HG03025 (cell line): ENCODE measurements around the gene NHLRC1.
"Not testable (repeated sequence)": the region's sequence is repeated elsewhere in the genome, so short reads cannot be mapped to it uniquely, and the experiment has no call there.

Experiments used
- ATAC-seq: cut with Tn5 transposase; IDR thresholded peaks from one replicate; pipeline ENCODE4 v1.9.1; 2021; ENCODE audit warnings: mild to moderate bottlenecking, moderate library complexity; ENCODE audit not compliant: unreplicated experiment, low FRiP score

Gene NHLRC1

GRCh38 chr6:18122128-18123093, at the start of gene NHLRC1:
NHLRC1 (minus strand) TSS chr6:18122677; CDS start chr6:18122606, 71 bp downstream.
- peak; percentile 94 for ATAC-seq

- ATAC-seq = no peak
Measured at GRCh38 chr6:18171871-18172270, 49.4 kb upstream of the NHLRC1 start.

GRCh38 chr6:18168264-18168663, 45.8 kb upstream of the NHLRC1 start:
- no peak for ATAC-seq

GRCh38 chr6:18166312-18167036, 44.0 kb upstream of the NHLRC1 start:
- no peak for ATAC-seq

- ATAC-seq = no peak
Measured at GRCh38 chr6:18165751-18166150, 43.3 kb upstream of the NHLRC1 start.

GRCh38 chr6:18162401-18162800, 39.9 kb upstream of the NHLRC1 start:
- ATAC-seq = no peak

GRCh38 chr6:18161431-18161830, 39.0 kb upstream of the NHLRC1 start:
- ATAC-seq = no peak

GRCh38 chr6:18160911-18161310, 38.4 kb upstream of the NHLRC1 start:
- no peak for ATAC-seq

GRCh38 chr6:18155864-18156421, 33.5 kb upstream of the NHLRC1 start:
- peak; percentile 35 for ATAC-seq

GRCh38 chr6:18155150-18155863, 32.8 kb upstream of the NHLRC1 start, which contains the start of gene KDM1B:
KDM1B (plus strand) TSS chr6:18155422; CDS start chr6:18159896, 4,474 bp downstream.
- ATAC-seq = peak; percentile 91

- ATAC-seq = peak; percentile 54
Measured at GRCh38 chr6:18154507-18155149, 32.2 kb upstream of the NHLRC1 start, which contains the start of gene TPMT. TPMT (minus strand) TSS chr6:18155077; CDS start chr6:18149127, 5,950 bp downstream.

GRCh38 chr6:18153311-18153703, 30.8 kb upstream of the NHLRC1 start:
- ATAC-seq = no peak

- ATAC-seq = no peak
Measured at GRCh38 chr6:18151801-18152200, 29.3 kb upstream of the NHLRC1 start.

- not testable (repeated sequence) for ATAC-seq
Measured at GRCh38 chr6:18151391-18151790, 28.9 kb upstream of the NHLRC1 start.

GRCh38 chr6:18148304-18149025, 26.0 kb upstream of the NHLRC1 start:
- ATAC-seq = no peak

GRCh38 chr6:18147616-18148015, 25.1 kb upstream of the NHLRC1 start:
- no peak for ATAC-seq

- ATAC-seq = no peak
Measured at GRCh38 chr6:18147160-18147559, 24.7 kb upstream of the NHLRC1 start.

GRCh38 chr6:18142591-18142861, 20.0 kb upstream of the NHLRC1 start:
- no peak for ATAC-seq

- ATAC-seq = no peak
Measured at GRCh38 chr6:18141805-18142590, 19.5 kb upstream of the NHLRC1 start.
